OCI-M1 (cell line): ENCODE results near the gene CFAP251.
A peak's percentile ranks its signal among the peaks of the same experiment; 100 is the strongest.

ENCODE experiments used
- DNase-seq: peaks from one replicate; lab custom pipeline; 2025; lab: John Stamatoyannopoulos, UW

The CFAP251 gene

DNA sequence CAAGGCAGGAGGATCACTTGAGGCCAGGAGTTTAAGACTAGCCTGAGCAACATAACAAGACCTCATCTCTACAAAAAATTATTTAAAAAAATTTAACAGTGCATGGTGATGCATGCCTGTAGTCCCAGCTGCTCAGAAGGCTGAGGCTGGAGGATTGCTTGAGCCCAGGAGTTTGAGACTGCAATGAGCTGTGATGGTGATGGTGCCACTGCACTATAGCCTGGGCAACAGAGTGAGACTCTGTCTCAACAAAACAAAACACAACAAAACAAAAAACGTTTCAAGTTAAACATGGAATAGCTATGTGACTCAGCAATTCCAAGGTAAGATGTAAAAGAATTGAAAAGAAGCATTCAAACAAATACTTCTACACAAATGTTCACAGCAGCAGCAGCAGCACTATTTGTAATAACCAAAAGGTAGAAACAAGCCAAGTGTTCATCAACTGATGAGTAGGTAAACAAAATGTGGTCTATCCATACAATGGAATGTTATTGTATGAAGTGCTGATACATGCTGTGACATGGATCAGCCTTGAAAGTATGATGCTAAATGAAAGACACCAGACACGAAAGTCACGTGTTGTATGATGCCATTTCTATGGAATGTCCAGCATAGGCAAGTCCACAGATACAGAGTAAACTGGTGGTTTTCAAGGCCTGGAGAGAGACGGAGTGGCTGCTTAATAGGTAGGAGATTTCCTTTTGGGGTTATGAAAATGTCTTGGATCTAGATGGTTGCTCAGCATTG lies 31.4 kb downstream of the CFAP251 start:
- DNase-seq, result no peak

DNA sequence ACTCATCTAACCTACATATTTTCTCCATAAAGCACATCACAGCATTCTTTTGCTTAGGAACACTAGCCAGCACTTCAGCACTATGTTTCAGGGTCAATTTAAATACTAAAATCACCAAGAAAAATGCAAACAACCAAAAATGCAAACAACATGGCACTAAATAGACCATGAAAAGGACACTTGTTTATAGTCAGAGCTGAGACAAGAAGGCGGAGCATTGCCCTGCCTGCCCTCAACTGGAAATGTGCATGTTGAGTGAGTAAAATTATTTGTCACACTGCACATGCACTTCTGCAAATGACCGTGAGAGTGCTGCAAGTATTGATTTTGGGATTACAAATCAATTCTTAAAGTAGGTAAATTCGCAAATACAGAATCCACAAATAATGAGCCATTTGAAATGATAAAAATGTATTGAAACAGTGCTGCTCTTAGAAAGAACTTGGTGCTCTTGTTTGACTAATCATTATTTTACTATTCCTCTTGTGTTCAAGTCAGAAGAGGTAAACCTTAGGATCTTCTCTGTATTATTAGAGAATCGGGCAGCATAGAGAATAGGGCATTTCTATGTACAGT lies 34.8 kb downstream of the CFAP251 start:
- no peak for DNase-seq

DNA sequence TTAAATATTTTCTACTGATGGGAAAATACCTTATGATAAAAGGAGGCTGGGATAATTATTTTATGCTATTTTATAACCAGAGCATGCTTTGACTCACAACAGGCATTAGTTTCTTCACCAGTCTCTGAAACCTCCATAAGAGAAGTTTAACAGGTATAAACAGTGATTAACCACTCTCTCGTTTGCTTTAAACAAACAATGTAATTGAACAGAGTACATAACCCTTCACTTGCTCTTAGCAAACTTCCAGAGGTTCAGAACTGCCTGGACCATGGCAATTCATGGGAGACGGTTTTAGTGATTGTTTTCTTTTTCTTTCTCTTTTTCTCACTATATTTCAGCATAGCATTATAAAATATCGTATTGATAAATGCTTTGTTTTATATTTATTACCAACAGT lies 35.3 kb downstream of the CFAP251 start:
- no peak for DNase-seq

DNA sequence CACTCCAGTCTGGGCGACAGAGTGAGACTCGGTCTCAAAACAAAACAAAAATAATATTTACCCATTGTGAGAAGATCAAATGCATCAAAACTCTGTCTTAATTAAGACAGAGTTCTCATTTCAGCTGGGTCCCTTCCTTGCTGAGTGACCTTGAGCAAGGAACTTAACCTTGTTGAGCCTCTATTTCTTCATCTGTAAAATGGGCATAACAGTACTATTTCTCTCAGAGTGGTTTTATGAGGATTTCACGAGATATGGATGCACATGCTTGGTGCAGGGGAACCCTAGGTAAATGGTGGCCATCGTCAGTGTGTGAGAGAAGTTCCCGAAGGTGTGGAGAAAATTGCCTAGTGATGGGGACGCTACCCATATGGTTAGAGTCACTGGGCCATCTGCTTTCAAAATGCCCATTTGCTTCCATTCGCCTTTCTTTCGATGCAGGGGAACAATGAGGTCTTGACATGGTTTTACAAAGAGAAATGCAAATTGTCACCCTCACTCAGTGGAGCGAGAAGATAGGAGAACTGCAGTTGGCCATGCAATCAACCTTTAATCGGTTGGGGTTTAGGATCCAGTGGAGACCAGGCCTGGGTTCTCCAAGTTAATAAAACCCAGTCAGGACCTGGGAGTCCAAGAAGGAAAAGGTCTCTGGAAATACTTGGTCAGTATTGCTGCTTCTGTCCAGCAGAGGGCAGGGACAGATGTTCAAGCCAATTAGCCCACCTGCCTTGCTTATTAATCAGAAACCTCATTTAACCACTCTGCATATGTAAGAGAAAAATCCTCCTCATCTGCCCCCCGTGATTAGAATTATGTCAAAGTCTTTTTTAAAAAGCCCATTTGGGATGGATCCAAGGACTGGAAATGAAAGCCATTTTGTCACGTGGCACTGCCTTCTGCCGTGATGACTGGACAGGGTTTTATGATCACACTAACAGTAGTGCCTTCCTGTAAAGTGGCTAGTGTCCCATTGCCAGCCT lies 37.2 kb downstream of the CFAP251 start:
- peak; percentile 18 for DNase-seq

DNA sequence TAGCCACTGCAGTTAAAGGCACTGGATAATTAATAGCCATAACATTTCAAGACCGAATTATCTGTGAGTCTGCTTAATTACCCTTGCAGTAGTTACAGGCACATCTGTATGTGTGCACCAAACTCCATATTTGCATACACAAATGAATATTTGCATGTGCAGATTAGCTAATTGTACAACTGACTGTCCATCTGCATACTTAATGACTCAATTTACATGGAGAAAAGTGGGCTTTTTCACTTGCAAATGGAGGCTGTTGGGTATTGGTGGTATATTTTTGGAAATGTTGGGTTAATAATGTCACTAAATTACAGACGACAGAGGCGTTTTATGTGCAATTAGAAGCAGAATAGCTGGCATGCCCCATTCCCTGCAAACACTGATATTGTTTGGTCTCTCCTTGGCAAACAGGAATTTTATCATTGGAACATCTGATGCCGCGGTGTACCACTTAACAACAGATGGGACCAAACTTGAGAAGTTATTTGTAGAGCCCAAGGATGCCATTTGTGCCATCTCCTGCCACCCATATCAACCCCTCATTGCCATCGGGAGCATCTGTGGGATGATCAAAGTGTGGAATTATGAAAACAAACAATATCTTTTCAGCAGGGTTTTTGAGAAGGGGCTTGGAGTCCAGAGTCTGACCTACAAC lies 39.6 kb downstream of the CFAP251 start:
- DNase-seq, result no peak

DNA sequence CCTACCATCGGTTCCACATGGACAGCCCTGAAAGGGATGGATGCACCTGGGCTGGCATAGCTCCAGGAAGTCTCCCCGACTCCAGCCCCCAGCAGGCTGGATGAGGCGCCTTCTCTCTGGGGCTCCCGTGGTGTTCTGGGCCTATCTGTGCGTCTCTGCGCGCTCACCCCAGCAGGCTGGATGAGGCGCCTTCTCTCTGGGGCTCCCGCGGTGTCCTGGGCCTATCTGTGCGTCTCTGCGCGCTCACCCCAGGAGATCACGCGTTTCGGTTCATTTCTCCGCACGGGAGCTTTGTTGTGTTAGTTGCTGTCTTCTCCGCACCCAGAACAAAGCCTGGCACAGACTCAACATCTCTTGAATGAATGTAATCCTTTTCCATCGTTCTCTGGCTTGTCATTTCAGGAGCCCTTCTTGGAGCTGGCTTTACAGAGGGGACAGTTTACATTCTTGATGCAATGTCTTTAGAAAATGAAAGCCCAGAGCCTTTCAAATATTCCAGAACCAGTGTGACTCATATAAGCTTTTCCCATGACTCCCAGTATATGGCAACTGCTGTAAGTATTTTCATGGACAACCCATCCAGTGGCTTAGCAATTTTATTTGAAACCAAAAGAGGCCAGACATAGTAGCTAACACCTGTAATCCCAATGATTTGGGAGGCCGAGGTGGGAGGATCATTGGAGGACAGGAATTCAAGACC lies 40.3 kb downstream of the CFAP251 start:
- DNase-seq, result no peak

DNA sequence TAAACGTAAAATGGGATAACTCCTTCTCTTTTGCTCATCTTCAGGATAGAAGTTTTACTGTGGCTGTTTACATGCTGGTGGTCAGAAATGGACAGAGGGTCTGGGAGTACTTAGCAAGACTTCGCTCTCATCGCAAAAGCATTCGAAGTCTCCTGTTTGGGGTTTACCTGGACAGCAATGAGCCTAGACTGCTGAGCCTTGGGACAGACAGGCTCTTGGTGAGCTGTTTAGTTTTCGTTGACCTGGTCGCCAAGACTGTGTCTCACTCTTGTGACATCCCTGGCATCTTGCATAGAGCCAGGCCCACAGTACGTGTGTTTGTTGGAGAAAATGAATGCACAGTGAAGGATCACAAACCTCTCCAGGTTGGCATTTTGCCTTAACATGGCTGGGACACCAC lies 42.1 kb downstream of the CFAP251 start:
- DNase-seq, result no peak

DNA sequence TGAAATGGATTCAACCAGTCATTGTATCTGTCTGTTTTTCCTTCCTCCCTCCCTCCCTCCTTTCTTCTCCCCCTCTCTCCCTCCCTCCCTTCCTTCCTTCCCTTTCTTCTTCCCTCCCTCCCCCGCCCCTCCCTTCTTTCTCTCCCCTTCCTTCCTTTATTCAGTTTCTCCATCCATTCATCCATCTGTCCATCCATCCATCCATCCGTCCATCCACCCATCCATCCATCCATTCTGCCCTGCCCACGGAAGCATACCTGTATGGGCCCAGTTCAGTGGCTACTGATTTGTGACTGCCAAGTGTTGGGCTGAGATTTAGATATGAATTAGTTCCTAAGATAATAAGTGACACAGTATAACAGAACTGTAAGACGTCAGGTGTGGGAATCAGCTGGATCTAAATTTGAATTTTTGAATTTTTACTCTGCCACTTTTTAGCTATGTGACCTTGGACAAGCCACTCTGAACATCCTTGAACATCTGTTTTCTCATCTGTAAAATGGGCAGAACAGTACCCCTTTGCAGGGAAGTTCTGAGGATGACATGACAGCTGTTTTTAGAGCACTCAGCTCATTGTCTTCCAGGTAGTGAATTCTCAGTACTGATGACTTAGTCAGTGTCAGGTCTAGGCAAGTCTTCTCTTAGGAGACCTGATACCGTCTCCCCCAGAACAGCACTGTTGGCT lies 42.9 kb downstream of the CFAP251 start:
- DNase-seq, result no peak

DNA sequence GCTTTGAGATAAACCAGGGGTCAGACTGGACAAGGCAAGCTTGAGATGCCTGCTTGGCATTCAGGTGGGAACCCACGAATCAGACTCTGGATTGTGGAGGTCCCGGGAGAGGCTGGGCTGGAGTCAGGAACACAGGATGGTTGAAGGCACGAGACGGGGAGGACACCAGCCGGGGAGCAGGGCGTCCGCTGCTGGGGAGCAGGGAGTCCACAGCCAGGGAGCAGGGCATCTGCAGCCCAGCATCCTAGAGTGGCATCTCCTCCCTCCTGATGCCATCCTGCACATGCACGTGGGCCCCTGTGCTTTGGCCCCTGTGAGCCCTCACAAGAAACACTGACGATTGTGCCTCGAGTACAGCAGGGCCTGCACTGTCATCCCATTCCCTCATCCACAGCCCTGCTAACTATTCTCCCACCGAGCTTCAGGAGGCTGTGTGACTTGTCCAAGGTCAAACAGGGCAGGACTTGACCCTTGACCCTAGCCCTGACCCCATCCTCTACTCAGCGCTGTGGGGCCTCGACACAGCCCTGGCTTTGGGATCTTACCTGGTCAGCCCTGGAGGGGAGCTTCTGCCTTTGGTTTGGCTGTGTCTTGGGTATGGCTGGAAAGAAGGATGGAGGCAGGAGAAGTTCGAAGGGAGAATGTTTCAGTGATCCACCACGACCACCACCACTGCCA lies 45.1 kb downstream of the CFAP251 start:
- DNase-seq, result no peak

DNA sequence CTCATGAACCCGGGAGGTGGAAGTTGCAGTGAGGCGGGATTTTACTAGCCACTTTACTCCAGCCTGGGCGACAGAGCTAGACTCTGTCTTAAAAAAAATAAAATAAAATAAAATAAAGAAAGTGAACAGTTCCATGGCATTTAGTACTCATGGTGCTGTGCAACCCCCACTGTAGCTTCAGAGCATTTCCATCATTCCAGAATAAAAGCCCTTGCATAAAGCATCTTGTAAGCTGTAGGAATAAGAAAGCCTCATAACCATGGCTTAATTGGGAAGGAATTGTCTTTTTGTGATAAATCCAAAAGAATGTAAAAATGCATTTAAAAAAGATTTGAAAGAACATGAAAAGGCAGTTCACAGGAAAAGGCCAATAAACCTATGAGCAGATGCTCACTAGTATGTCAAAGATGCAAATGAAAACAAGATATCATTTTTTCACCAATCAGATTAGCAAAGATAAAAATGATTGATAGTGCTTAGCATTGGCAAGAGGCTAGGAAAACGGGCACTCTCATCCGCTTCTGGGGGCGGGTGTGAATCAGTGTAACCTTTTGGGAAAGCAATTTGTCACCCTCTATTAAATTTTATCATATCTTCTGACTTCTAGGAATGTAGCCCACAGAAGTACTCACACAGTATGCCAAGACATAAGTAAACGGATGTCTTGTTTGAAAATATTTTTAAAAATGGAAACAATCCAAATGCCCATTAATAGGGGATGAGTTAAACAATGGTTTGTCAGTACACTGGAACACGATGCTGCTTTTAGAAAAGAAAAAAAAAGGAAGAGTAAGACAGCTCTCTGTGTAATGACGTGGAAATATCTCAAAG lies 46.6 kb downstream of the CFAP251 start:
- DNase-seq, result no peak

DNA sequence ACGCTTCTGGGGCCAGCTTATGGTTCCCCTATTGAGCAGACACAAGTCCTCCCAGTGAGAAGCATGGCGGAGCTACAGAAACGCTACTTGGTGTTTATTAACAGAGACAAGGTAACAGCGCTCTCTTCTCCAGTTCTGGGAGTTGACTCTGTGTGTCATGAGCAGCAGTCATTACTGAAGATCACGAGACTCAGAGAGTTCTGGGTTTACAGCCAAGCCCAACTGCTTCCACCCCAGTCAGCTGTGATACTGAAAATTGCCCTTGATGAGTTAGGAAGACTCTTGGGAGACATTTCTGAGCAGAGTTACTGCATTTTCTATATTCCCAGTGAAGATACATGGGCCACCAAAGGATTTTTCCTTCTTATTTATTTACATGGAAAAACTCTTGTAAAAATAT lies 48.6 kb downstream of the CFAP251 start:
- no peak for DNase-seq

DNA sequence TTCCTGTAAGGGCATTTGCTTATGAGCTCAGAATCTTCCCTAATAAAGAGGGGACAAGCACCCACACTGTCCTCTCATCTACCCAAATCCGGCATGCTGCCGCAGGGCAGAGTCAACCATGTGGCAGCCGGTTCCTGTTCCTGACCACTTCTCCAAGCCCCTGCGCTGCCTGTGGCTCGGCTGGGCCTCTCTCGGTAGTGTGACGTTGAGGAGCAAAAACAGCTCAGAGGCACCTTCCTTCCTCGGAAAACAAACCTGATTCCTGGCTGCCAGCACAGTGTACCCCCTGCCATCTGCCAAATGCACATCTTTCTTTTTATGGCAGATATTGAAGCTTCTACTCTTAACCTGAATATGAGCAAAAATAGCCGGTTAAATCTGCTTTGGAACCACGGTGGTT lies 50.5 kb downstream of the CFAP251 start:
- DNase-seq, result no peak

DNA sequence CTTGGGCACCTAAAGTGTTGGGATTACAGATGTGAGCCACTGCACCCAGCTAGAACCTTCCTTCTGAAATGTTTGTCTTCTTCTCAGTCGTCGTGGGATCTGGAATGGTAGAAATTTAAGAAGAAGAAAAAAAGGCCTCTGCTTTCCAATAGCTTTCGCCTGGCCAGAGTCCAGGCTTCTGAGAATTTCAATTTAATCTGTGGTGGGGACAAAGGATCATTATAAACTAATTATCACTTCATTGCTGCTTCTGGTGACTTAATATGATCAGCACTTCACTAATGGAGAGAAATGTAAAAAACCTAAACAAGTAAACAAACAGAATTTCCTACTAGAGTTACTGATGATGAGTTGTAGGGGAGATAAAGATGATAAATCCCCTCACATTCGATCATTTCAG lies 51.3 kb downstream of the CFAP251 start:
- DNase-seq, result no peak

DNA sequence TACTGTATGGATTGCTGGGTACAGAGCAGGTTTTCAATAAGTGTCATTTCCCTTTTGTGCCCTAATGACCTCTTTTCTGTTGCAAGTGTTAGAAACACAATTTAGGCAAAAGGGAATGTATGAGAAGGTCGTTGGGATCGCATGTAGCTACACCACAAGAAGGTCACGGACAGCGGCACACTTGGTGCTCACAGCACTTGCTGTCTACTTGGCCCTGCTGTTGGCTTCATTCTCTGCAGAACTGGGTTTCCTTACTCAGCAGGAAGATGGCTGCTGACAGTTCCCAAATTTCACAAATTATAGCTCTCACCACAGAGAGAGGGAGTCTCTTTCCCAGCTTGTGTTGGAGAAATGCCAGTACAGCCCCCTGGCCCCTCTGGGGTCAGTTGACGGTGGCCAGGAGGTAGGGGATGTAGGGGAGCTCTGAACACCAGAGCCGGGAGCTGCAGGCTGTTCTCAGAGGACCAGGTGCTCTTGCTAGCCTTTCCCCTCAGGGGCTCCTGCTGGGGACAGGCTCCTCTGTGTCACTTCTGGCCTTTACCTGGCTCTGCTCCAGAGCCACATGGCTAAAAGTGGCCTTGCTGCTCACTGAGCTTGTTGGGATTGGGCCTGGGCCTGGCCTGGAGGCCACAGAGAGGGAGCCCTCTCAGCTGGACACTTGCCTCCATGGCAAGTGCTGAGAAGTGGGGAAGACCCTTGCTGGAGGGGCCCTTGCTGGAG lies 52.3 kb downstream of the CFAP251 start:
- DNase-seq, result no peak

DNA sequence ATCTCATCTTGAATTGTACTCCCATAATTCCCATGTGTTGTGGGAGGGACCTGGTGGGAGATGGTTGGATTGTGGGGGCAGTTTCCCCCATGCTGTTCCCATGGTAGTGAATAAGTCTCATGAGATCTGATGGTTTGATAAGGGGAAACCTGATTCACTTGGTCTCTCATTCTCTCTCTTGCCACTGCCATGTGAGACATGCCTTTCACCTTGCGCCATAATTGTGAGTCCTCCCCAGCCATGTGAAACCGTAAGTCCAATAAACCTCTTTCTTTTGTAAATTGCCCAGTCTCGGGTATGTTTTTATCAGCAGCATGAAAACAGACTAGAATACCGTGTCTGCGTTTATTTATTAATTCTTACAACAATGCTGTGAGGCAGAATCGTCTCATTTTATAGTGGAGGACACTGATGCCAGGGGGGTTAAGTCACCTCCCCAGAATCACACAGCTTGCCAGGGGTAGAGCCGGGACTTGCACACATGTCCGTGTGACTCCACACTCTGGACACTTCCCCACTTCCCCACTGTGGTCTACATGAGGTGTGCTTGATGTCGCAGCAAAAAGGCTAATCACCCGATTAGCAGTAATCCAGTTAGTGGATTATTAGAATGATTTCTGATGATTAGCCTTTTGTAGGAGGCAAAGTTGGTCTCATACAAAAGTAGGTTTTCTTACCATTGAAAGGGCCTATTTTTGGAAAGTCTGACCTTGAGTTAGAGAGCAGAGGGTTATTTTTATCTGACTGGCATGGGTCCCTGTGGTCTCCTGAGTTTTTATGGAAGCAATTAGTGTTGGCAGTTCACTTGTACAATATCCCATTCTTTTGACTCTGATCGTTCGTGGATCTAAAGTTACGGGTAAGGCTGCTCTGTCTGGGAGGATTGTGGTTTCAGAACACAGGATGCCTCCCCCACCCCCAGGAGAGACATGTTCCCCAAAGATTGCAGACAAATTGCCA lies 55.9 kb downstream of the CFAP251 start:
- no peak for DNase-seq

DNA sequence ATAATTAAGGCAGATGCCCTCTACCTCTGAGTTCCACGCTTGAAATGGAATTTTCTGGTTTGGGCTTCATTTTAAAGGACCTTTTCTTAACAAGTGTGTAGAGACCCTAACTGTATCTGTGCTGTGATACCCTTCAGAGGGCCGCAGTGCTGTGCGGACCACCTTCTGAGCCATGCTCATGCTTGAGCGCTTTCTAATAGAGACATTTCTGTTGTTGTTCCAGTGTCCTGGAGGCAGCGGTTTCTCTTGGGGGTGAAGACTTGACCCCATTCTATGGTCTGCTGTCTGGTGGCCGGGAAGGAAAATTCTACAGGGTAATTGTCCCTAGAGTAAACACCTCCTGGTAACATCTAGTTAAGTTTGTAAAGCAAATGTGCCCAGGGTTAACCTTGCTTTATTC lies 56.6 kb downstream of the CFAP251 start:
- no peak for DNase-seq

DNA sequence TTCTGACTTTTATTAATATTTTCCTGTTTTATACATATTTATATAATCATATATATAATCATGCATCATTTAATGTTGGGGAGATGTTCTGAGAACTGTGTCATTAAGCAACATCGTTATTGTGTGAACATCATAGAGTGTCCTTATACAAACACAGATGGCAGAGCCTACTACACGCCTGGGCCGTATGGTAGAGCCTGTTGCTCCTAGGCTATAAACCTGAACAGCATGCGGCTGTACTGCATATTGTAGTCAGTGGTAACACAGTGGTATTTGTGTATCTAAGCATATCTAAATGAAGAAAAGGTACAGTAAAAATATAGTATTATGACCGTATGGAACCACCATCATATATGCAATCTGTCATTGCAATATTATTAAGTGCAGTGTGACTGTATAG lies 58.6 kb downstream of the CFAP251 start:
- no peak for DNase-seq
